ENCODE measurements around the gene LRTM1.

- TF ChIP-seq CTCF (IDR thresholded peaks at IDR 0.05) (no peak), POLR2A (IDR thresholded peaks at IDR 0.05) (no peak)
Observed at GRCh38 chr3:54939557-54940300, 11.9 kb upstream of the LRTM1 start.

Data from body of pancreas (tissue), 4 donors.